ENCODE data around the gene GPC6. TPM values are rescaled to one million over a fixed set of nuclear protein-coding genes. Genes with fewer than 3 reads are reported as not detected.

Gene GPC6
- total and polyA plus RNA-seq, 10 donors = 0.22 to 9.3 (median 4.5) TPM

DNA sequence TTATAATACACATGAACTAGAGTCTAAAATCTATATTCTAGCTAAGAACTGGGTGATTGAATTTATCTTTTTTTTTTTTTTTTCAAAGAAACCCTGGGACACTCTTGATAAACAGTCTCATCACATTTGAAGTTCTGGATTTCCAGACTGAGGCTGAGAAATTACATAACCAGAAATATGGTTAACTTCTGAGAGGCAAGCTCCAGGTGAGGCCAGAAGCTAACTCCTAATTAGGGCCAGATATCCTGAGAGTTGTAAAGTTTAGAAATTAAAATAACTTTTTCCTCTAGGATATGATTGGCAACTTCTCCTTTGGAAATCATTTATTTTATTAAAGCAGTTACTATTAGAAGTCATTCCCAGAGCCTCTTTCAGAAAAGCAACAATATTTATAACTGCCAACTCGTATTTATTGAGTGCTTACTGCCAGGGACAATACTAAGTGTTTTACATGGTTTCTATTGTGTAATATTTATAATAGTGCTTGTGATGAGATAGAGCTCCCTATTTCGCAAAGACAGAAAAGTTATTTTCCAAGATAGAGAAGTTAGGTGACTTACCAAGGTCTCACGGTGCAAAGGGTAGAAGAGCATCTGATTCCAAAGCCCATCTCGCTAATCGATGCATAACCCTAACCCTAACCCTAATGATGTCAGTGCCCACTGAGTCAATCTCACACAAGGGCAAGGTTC is 1065.2 kb downstream of the GPC6 start:
- no peaks in the 10 kb centered on the region for H3K4me1 ChIP-seq
- no peak overlapping the region for H3K27ac ChIP-seq
- no peak overlapping the region for H3K4me3 ChIP-seq
- TF ChIP-seq, protein P1, sequence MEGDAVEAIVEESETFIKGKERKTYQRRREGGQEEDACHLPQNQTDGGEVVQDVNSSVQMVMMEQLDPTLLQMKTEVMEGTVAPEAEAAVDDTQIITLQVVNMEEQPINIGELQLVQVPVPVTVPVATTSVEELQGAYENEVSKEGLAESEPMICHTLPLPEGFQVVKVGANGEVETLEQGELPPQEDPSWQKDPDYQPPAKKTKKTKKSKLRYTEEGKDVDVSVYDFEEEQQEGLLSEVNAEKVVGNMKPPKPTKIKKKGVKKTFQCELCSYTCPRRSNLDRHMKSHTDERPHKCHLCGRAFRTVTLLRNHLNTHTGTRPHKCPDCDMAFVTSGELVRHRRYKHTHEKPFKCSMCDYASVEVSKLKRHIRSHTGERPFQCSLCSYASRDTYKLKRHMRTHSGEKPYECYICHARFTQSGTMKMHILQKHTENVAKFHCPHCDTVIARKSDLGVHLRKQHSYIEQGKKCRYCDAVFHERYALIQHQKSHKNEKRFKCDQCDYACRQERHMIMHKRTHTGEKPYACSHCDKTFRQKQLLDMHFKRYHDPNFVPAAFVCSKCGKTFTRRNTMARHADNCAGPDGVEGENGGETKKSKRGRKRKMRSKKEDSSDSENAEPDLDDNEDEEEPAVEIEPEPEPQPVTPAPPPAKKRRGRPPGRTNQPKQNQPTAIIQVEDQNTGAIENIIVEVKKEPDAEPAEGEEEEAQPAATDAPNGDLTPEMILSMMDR (IDR thresholded peaks at IDR 0.05 in 8 of 11, conservative IDR thresholded peaks at IDR 0.05 in 3 of 11) = no peak
- TF ChIP-seq POLR2AphosphoS5 (IDR thresholded peaks at IDR 0.05) = no peak
- no peak for TF ChIP-seq POLR2A (IDR thresholded peaks at IDR 0.05)
- H3K36me3 ChIP-seq = no peaks in the 10 kb centered on the region
- H3K9me3 ChIP-seq = no peaks in the 10 kb centered on the region
- H3K27me3 ChIP-seq (replicated peaks in 1 of 7) = no peaks in the 10 kb centered on the region
- 88 to 95% (median 91%) methylated on average over 5 of the region's 5 CpGs for WGBS, 5 donors
- intact Hi-C loops (cut with DNase I; ENCODE audit: low total_unique reads) = no loop called here
- DNase-seq = no peak

DNA sequence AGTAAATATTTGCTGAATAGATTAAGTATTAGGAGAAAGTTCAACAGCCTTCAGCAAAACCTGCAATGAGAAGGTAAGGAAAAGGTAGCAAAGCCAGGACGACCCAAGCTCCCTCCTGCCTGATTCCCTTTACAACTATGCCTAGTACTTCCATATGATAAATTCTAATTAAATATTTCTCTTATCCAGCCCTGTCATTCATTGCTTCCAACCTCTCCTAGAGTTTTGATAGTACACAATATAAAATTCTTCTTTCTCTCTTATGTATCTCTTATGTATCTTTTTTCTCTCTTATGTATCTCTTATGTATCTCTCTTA is 1065.7 kb downstream of the GPC6 start:
- Histone ChIP-seq H3K9me3 (no peaks in the 10 kb centered on the region), H3K27me3 (replicated peaks in 1 of 7) (no peaks in the 10 kb centered on the region), H3K4me1 (no peaks in the 10 kb centered on the region), H3K27ac (no peak overlapping the region), H3K36me3 (no peaks in the 10 kb centered on the region), H3K4me3 (no peak overlapping the region)
- TF ChIP-seq, protein P1 (IDR thresholded peaks at IDR 0.05 in 8 of 11, conservative IDR thresholded peaks at IDR 0.05 in 3 of 11) = no peak
- TF ChIP-seq POLR2AphosphoS5 (IDR thresholded peaks at IDR 0.05) (no peak), POLR2A (IDR thresholded peaks at IDR 0.05) (no peak)
- intact Hi-C loops (cut with DNase I; ENCODE audit: low total_unique reads) = no loop called here
- no peak for DNase-seq
- 61 to 96% (median 80%) methylated on average over 1 of the region's 1 CpG for WGBS, 5 donors

DNA sequence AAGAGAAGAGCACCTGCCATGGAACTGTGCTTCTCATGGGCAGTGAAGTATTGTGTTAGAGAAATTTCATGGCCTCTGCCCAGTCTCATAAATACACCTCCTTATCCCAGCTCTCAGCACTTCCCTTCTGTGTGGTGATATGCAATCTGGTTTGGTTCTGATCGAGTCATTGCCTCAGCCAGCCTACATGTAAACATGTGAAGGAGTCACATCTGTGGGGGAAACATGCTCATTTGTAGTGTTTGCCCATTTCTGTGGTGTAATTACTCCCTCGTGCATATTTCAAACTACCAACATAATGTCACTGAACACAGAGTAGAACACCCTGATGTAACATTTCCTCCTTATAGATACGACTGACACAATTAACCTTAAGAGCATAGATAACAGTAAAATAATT is 1069.9 kb downstream of the GPC6 start:
- Histone ChIP-seq H3K36me3 (no peaks in the 10 kb centered on the region), H3K4me3 (no peak overlapping the region), H3K4me1 (no peaks in the 10 kb centered on the region), H3K27ac (no peak overlapping the region), H3K27me3 (replicated peaks in 1 of 7) (no peaks in the 10 kb centered on the region), H3K9me3 (no peaks in the 10 kb centered on the region)
- TF ChIP-seq, protein P1 (IDR thresholded peaks at IDR 0.05 in 8 of 11, conservative IDR thresholded peaks at IDR 0.05 in 3 of 11) = no peak
- TF ChIP-seq POLR2A (IDR thresholded peaks at IDR 0.05) (no peak), POLR2AphosphoS5 (IDR thresholded peaks at IDR 0.05) (no peak)
- DNase-seq = no peak
- intact Hi-C loops (cut with DNase I; ENCODE audit: low total_unique reads) = no loop called here
- WGBS, 5 donors = 72 to 90% (median 84%) methylated on average over 3 of the region's 3 CpGs

DNA sequence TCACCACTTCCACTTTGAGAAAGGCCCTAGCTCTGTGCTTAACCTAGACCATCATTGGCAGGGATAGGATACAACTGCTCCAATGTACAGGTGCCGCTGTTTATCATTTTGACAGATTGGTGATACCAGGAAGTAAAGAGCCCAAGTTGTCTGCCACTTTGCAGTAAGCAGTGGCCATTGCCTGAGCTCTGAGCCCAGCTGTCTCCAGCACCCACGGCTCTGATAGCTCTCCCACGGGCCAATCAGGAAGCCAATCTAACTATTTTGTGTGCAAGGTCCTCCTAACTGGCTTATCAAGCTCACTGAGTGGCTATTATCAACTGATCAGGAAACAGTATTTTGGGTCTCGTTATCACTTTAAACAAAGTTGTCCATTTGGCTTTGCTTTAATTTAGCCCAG is 1071.7 kb downstream of the GPC6 start:
- no peaks in the 10 kb centered on the region for H3K27me3 ChIP-seq (replicated peaks in 1 of 7)
- no peak overlapping the region for H3K4me3 ChIP-seq
- no peaks in the 10 kb centered on the region for H3K36me3 ChIP-seq
- intact Hi-C loops (cut with DNase I; ENCODE audit: low total_unique reads) = no loop called here
- H3K9me3 ChIP-seq = no peaks in the 10 kb centered on the region
- DNase-seq = no peak
- H3K4me1 ChIP-seq = no peaks in the 10 kb centered on the region
- WGBS, 5 donors = 55 to 73% (median 69%) methylated on average over 4 of the region's 4 CpGs
- no peak overlapping the region for H3K27ac ChIP-seq
- TF ChIP-seq POLR2AphosphoS5 (IDR thresholded peaks at IDR 0.05) (no peak), POLR2A (IDR thresholded peaks at IDR 0.05) (no peak)
- TF ChIP-seq, protein P1 (IDR thresholded peaks at IDR 0.05 in 8 of 11, conservative IDR thresholded peaks at IDR 0.05 in 3 of 11) = no peak
